Panc1 (cell line): Measurements from ENCODE around the gene ARF1.

Experiments used
- POLR2AphosphoS5 ChIP-seq: IDR thresholded peaks from 2 replicates; pipeline ENCODE4 v1.6.1; 2012; ENCODE audit warnings: mild to moderate bottlenecking, low read depth, low read length, moderate library complexity
- TF ChIP-seq, protein P1 (sequence below): fragments of 450-650 bp; IDR thresholded peaks from 2 replicates; pipeline ENCODE4 v1.5.1; 2017; ENCODE audit warnings: mild to moderate bottlenecking

DNA sequence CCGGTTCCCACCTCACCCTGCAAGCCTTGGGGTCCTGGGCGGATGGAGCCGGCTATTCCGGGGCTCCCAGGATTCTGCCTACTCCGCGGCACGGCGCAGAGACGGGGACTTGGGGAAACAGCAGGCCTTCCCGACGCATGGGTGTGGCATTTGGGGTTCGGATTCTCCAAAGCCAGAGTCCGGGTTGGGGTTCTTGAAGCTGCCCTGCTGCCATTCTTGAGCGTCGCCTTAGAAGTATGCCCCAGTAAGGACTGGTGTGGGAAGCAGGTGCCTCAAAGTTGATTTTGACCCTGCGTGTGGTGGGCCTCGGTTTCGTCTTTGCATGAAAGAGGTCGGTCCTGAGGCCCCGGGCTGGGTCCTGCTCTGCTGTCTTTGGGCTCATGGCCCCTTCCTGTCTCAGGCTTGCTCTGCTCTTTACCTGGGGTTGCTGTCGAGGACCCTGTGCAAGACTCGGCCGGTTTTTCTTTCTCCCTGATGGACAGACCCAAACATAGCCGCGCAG, 58.3 kb downstream of the ARF1 start:
- TF ChIP-seq, protein P1, sequence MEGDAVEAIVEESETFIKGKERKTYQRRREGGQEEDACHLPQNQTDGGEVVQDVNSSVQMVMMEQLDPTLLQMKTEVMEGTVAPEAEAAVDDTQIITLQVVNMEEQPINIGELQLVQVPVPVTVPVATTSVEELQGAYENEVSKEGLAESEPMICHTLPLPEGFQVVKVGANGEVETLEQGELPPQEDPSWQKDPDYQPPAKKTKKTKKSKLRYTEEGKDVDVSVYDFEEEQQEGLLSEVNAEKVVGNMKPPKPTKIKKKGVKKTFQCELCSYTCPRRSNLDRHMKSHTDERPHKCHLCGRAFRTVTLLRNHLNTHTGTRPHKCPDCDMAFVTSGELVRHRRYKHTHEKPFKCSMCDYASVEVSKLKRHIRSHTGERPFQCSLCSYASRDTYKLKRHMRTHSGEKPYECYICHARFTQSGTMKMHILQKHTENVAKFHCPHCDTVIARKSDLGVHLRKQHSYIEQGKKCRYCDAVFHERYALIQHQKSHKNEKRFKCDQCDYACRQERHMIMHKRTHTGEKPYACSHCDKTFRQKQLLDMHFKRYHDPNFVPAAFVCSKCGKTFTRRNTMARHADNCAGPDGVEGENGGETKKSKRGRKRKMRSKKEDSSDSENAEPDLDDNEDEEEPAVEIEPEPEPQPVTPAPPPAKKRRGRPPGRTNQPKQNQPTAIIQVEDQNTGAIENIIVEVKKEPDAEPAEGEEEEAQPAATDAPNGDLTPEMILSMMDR = no peak
- no peak for TF ChIP-seq POLR2AphosphoS5
